Esophagus squamous epithelium (tissue), 4 donors: ENCODE measurements around the gene PRR14.

ENCODE experiments used
- CTCF ChIP-seq, 6 experiments: fragments of 450-650 bp in 4 of 6; fragments of 200-600 bp in 2 of 6; sonication (generic) in 2 of 6; IDR thresholded peaks; one replicate each; pipeline ENCODE4 v1.5.1; 2016 to 2019; ENCODE audit warnings: antibody characterized with exemption in 6 of 6, mild to moderate bottlenecking in 4 of 6, moderate library complexity in 4 of 6
- POLR2A ChIP-seq, 4 donors: fragments of 450-650 bp; IDR thresholded peaks; one replicate each; pipeline ENCODE4 v1.6.1; 2017; ENCODE audit warnings: antibody characterized with exemption in 4 of 4, mild to moderate bottlenecking in 4 of 4, moderate library complexity in 3 of 4

- no peak for TF ChIP-seq CTCF (IDR thresholded peaks at IDR 0.05)
- no peak for TF ChIP-seq POLR2A (IDR thresholded peaks at IDR 0.05)
These were observed 5.0 kb upstream of the PRR14 start for GRCh38 chr16:30645727-30646126.
